C4-2B (cell line): ENCODE results near the gene HIRIP3.

Experiments used
- ZFX ChIP-seq: fragments of 450-650 bp; IDR thresholded peaks from 2 replicates; pipeline ENCODE4 v1.6.1; 2017
- TF ChIP-seq, protein P1 (sequence below): fragments of 450-650 bp; conservative IDR thresholded peaks from 2 replicates; pipeline ENCODE4 v1.5.1; 2017; ENCODE audit warnings: mild to moderate bottlenecking

DNA sequence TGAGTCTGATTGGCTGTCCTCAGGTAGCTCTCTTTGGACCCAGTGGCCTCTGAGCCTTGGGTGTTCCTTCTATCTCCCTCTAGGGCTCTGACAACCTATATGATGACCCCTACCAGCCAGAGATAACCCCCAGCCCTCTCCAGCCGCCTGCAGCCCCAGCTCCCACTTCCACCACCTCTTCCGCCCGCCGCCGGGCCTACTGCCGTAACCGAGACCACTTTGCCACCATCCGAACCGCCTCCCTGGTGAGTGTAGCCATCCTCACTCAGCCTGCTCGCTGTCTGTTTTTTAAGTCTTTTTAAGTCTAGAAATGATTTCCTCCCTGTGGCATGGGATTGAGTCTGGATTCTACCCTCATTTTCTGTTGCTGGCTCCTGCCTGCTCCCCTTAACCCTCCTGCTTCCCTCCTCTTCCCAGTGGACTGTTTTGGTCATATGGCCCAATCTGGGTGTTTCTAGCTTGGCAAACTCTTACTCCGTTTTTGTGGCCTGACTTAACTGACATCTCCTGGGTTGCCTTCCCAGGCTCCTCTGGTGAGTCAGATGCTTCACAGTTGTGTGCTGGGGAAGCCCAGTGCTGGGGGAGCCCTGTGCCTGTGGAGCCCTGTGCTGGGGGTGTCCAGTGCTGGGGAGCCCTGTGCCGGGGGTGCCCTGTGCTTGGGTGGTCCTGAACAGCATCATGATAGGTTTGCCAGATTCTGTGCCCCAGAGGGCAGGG lies 11.8 kb downstream of the HIRIP3 start:
- TF ChIP-seq, protein P1, sequence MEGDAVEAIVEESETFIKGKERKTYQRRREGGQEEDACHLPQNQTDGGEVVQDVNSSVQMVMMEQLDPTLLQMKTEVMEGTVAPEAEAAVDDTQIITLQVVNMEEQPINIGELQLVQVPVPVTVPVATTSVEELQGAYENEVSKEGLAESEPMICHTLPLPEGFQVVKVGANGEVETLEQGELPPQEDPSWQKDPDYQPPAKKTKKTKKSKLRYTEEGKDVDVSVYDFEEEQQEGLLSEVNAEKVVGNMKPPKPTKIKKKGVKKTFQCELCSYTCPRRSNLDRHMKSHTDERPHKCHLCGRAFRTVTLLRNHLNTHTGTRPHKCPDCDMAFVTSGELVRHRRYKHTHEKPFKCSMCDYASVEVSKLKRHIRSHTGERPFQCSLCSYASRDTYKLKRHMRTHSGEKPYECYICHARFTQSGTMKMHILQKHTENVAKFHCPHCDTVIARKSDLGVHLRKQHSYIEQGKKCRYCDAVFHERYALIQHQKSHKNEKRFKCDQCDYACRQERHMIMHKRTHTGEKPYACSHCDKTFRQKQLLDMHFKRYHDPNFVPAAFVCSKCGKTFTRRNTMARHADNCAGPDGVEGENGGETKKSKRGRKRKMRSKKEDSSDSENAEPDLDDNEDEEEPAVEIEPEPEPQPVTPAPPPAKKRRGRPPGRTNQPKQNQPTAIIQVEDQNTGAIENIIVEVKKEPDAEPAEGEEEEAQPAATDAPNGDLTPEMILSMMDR = no peak
- no peak for TF ChIP-seq ZFX
